HepG2 (cell line): ENCODE measurements around the gene ELF1. TPM values are rescaled to one million over a fixed set of nuclear protein-coding genes. Genes with fewer than 3 reads are reported as not detected.

Experiments used
- ATAC-seq: fragments of 200-7000 bp; cut with Tn5 transposase; 3 replicates; pipeline ENCODE4 v1.9.1; 2020; ENCODE audit warnings: mild to moderate bottlenecking, moderate library complexity
- BruUV-seq: library from RNA; stranded (reverse); fragments of 400-500 nt; replicated peaks from 2 replicates; lab custom pipeline; 2021; lab: Mats Ljungman, UMichigan
- CTCF ChIA-PET: fragments of 300-600 bp; formaldehyde crosslinking; extraction: SDS; loops from one replicate; lab custom pipeline; 2021; ENCODE audit warnings: low total read pairs, inconsistent platforms, low intra/inter-chr PET ratio; lab: Yijun Ruan, JAX
- POLR2A ChIA-PET: fragments of 350-600 bp; sonication (Branson Sonifier 250); formaldehyde crosslinking; loops from one replicate; lab custom pipeline; 2020; ENCODE audit warnings: antibody characterized with exemption, inconsistent platforms; lab: Yijun Ruan, JAX
- DNase-seq: peaks from one replicate; pipeline ENCODE4 v3.0.0-alpha.2; 2015; ENCODE audit warnings: low spot score
- FAIRE-seq: peaks from 3 replicates; lab custom pipeline; 2011; peaks lifted over from hg19 to GRCh38; lab: Jason Lieb, UNC
- H2AFZ ChIP-seq: one replicate; pipeline ENCODE4 v1.6.1; 2011; ENCODE audit warnings: low read length, inconsistent platforms
- H3K27ac ChIP-seq: fragments of 300-600 bp; 3 replicates; pipeline ENCODE4 v1.8.0; 2011; ENCODE audit warnings: mixed run types, mild to moderate bottlenecking, mixed read lengths, low read length, inconsistent platforms; ENCODE audit not compliant: insufficient read depth; ENCODE audit errors: extremely low read length
- H3K27me3 ChIP-seq, 2 experiments: fragments of 200-600 bp in 1 of 2; 2 replicates in 1 of 2; 3 replicates in 1 of 2; pipeline versions ENCODE4 v1.6.0 to v1.8.0; 2011; ENCODE audit warnings: low read length in 2 of 2, mild to moderate bottlenecking in 2 of 2, moderate library complexity in 2 of 2, inconsistent platforms in 1 of 2; ENCODE audit not compliant: insufficient read depth in 2 of 2, control insufficient read depth in 1 of 2
- H3K36me3 ChIP-seq, 2 experiments: fragments of 200-600 bp in 1 of 2; replicated peaks in 1 of 2; 2 replicates in 1 of 2; 3 replicates in 1 of 2; pipeline versions ENCODE4 v1.5.1 to v1.8.0; 2011; ENCODE audit warnings: low read length in 2 of 2, inconsistent platforms in 1 of 2; ENCODE audit not compliant: insufficient read depth in 2 of 2, control insufficient read depth in 1 of 2
- H3K4me1 ChIP-seq: 2 replicates; pipeline ENCODE4 v1.5.1; 2012; ENCODE audit warnings: low read length, inconsistent platforms; ENCODE audit not compliant: insufficient read depth
- H3K4me2 ChIP-seq: 2 replicates; pipeline ENCODE4 v1.6.0; 2011; ENCODE audit warnings: low read depth, low read length, inconsistent platforms
- H3K4me3 ChIP-seq, 3 experiments: fragments of 200-600 bp in 1 of 3; sonication (generic), shearing (Covaris generic) in 1 of 3; replicated peaks in 1 of 3; 2 replicates each; pipeline ENCODE4 v1.5.1; 2011 to 2016; ENCODE audit warnings: low read length in 3 of 3, inconsistent platforms in 2 of 3, low read depth in 2 of 3, mild to moderate bottlenecking in 2 of 3, control low read depth in 1 of 3, mixed read lengths in 1 of 3; ENCODE audit not compliant: insufficient read depth in 1 of 3
- H3K79me2 ChIP-seq: one replicate; pipeline ENCODE4 v1.6.1; 2011; ENCODE audit warnings: low read length, inconsistent platforms; ENCODE audit not compliant: insufficient read depth
- H3K9ac ChIP-seq: 2 replicates; pipeline ENCODE4 v1.6.0; 2011; ENCODE audit warnings: mild to moderate bottlenecking, low read depth, low read length, inconsistent platforms; ENCODE audit not compliant: insufficient read depth
- H3K9me3 ChIP-seq: 2 replicates; pipeline ENCODE4 v1.5.1; 2012; ENCODE audit warnings: mild to moderate bottlenecking, low read length
- H4K20me1 ChIP-seq: 2 replicates; pipeline ENCODE4 v1.6.0; 2011; ENCODE audit warnings: inconsistent platforms, mild to moderate bottlenecking, low read length, moderate library complexity; ENCODE audit not compliant: insufficient read depth
- ISL2 ChIP-seq: sonication (generic); formaldehyde crosslinking; IDR thresholded peaks from 2 replicates; pipeline ENCODE4 v1.5.0; 2020; ENCODE audit warnings: missing genetic modification reagents
- KAT7 ChIP-seq: IDR thresholded peaks from 2 replicates; pipeline ENCODE4 v1.6.1; 2018; ENCODE audit warnings: borderline replicate concordance, missing compliant biosample characterization
- SNRNP70 ChIP-seq: fragments of 200-400 bp; formaldehyde crosslinking; IDR thresholded peaks from 2 replicates; pipeline ENCODE4 v1.6.1; 2017; ENCODE audit warnings: mild to moderate bottlenecking, low read depth, low read length, moderate library complexity
- ZNF180 ChIP-seq: sonication (generic); formaldehyde crosslinking; IDR thresholded peaks from 2 replicates; pipeline ENCODE4 v1.4.0; 2020; ENCODE audit warnings: low read depth, missing genetic modification reagents, borderline replicate concordance
- ZNF296 ChIP-seq: sonication (generic); formaldehyde crosslinking; conservative IDR thresholded peaks from 2 replicates; pipeline ENCODE4 v1.5.0; 2020; ENCODE audit warnings: mild to moderate bottlenecking, missing genetic modification reagents
- ZNF326 ChIP-seq: sonication (generic); formaldehyde crosslinking; IDR thresholded peaks from 2 replicates; pipeline ENCODE4 v1.4.0; 2020; ENCODE audit warnings: missing genetic modification reagents, borderline replicate concordance
- ZNF660 ChIP-seq: sonication (generic); formaldehyde crosslinking; IDR thresholded peaks from 2 replicates; pipeline ENCODE4 v1.5.1; 2020; ENCODE audit warnings: mild to moderate bottlenecking, low read depth, missing genetic modification reagents, borderline replicate concordance
- WGBS: methylation state at CpG from one replicate; pipeline ENCODE4 v1.1.6; 2017; ENCODE audit warnings: low lambda C conversion rate; 5-methylcytosine and 5-hydroxymethylcytosine counted together
- in situ Hi-C: cut with HindIII; loops from 2 replicates; pipeline ENCODE4 v1.10.0; 2017; ENCODE audit warnings: low pct_unique_long_range_greater_than_20kb; ENCODE audit not compliant: extremely low pct_ligation_motif_present
- intact Hi-C: fragments of 100-400 bp; cut with micrococcal nuclease; formaldehyde crosslinking; loops from one replicate; pipeline ENCODE4 v1.10.0; 2022; ENCODE audit not compliant: unreplicated experiment
- polyA plus RNA-seq, 8 experiments: library from polyadenylated mRNA; depleted of rRNA in 3 of 8; stranded (reverse) in 7 of 8; unstranded in 1 of 8; fragments of >200 nt; fragmentation: Illumina TruSeq in 4 of 8; extraction: Trizol in 4 of 8; gene quantifications; 2 replicates each; pipeline versions ENCODE4 v1.2.1 to v1.2.3, GENCODE V29; 2011 to 2016; ENCODE audit warnings: low read depth in 4 of 8, missing spikeins in 1 of 8, mixed read lengths in 1 of 8; ENCODE audit not compliant: insufficient read depth in 1 of 8
- total RNA-seq, 5 experiments: library from RNA; depleted of rRNA; stranded (reverse); fragments of >200 nt; fragmentation: Illumina TruSeq; extraction: Trizol; gene quantifications; 2 replicates each; pipeline ENCODE4 v1.2.3, GENCODE V29; 2016; ENCODE audit warnings: low read depth in 1 of 5

The ELF1 gene
- total and polyA plus RNA-seq, 2 of the 13 experiments (the other 11 are each of a cell fraction or from before 2014, with no cell fraction given) = 24.6 to 71.5 TPM

- TF ChIP-seq ZNF180 (CRISPR knock-in tag) (no peak), ZNF296 (CRISPR knock-in tag) (no peak), ZNF660 (no peak), ZNF326 (no peak), ISL2 (CRISPR knock-in tag) (peak; percentile 54; the same call in 1 of the 2 replicates)
These were observed 647 bp upstream of the ELF1 start (continued) for GRCh38 chr13:41019578-41020347.

- BruUV-seq = TSS peak; percentile 53
- Histone ChIP-seq H3K4me1 (peaks cover 91% of the 10 kb centered on the region), H3K9ac (peak overlapping the region; percentile 76), H4K20me1 (no peaks in the 10 kb centered on the region), H3K9me3 (no peaks in the 10 kb centered on the region), H3K27ac (peak overlapping the region; percentile 87), H3K27me3 (no peaks in the 10 kb centered on the region), H3K4me3 (peak overlapping the region; percentile 46 to 61 (median 55); a peak in 5 of 6 replicates), H3K4me2 (peak overlapping the region; percentile 85), H2AFZ (no peak overlapping the region), H3K79me2 (peaks cover 92% of the 10 kb centered on the region), H3K36me3 (0 out of 5 replicates have a peak, but pooled peaks cover 0 to 3% of the 10 kb centered on the region in 2 experiments)
- TF ChIP-seq KAT7 (CRISPR knock-in tag) (0 out of 2 replicates have a peak, but pooled peaks have one; percentile 10), SNRNP70 (no peak)
- in situ Hi-C loops = no loop called here
- DNase-seq (no peak), ATAC-seq (no peak), FAIRE-seq (no peak)
- ChIA-PET CTCF (no interaction called here), POLR2A (interaction anchor here (0.7 to 3.7 kb wide), 6 partner anchors 8 to 229 kb away, joined by 3 to 35 read pairs (median 6); partner anchors contain the start of genes SLC25A15 and WBP4)
- WGBS = 13% methylated on average over 1 of the region's 1 CpG
- intact Hi-C loops = loop anchor here (5.0 kb wide), 3 partner anchors 39 to 96 kb away; no protein-coding TSS in a partner anchor
These were observed 541 bp downstream of the ELF1 start for GRCh38 chr13:41018602-41018948.
